Measurements from ENCODE around the gene RNF144B. TPM values are rescaled to one million over a fixed set of nuclear protein-coding genes. Genes with fewer than 3 reads are reported as not detected.

Gene RNF144B
- total and polyA plus RNA-seq, 2 of the 8 experiments (the other 6 are each of a cell fraction or from before 2014, with no cell fraction given), result 1.8 to 11.2 TPM

DNA sequence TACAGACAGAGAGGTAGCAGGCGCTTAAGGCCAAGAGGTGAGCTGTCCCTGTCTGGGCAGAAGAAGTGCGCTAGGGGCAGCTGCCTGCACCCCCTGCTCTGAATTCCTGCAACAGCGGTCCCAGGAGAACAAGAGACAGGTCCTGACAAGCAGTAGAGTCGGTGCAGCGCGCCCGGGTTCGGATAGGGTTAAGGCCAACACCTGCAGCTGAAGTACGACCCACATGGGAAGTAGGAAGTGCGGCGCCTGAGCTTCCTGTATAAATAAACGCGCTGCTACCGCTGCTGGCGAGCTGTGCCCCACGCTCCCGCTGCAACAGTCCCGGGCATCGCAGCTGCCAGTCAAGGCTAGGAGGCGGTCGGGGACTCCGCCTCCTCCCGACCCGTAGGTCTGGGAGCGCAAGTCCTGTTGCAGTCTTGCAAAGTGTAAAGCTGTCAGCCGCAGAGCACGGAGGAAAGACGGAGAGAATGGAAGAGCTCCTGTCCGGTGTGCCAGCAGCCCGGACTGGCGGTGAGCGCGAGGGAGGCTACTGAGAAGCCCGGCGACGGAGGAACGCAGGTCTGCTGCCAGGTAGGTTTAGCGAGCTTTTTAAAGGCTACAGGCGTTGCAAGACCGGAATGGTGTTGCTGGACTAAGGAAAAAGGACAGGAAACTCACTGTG is at the start of gene RNF144B (continued):
- TF ChIP-seq, protein P1, sequence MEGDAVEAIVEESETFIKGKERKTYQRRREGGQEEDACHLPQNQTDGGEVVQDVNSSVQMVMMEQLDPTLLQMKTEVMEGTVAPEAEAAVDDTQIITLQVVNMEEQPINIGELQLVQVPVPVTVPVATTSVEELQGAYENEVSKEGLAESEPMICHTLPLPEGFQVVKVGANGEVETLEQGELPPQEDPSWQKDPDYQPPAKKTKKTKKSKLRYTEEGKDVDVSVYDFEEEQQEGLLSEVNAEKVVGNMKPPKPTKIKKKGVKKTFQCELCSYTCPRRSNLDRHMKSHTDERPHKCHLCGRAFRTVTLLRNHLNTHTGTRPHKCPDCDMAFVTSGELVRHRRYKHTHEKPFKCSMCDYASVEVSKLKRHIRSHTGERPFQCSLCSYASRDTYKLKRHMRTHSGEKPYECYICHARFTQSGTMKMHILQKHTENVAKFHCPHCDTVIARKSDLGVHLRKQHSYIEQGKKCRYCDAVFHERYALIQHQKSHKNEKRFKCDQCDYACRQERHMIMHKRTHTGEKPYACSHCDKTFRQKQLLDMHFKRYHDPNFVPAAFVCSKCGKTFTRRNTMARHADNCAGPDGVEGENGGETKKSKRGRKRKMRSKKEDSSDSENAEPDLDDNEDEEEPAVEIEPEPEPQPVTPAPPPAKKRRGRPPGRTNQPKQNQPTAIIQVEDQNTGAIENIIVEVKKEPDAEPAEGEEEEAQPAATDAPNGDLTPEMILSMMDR (IDR thresholded peaks at IDR 0.05; ENCODE audit: control extremely low read depth in 1 of 3, insufficient read depth in 1 of 3, low read depth in 1 of 3, low read length in 3 of 3), result no peak
- TF ChIP-seq CBX5 (IDR thresholded peaks at IDR 0.05; ENCODE audit: low read depth, low read length) (no peak), EZH2 (IDR thresholded peaks at IDR 0.05; ENCODE audit: low read depth, low read length, severe bottlenecking) (no peak), PHF8 (conservative IDR thresholded peaks at IDR 0.05; ENCODE audit: low read depth, low read length) (no peak), SIRT6 (IDR thresholded peaks at IDR 0.05; ENCODE audit: low read length) (no peak), GTF2F1 (IDR thresholded peaks at IDR 0.05; ENCODE audit: borderline replicate concordance, low read depth, low read length) (no peak), SIN3A (conservative IDR thresholded peaks at IDR 0.05 in 1 of 2, IDR thresholded peaks at IDR 0.05 in 1 of 2; ENCODE audit: low read depth in 1 of 2, low read length in 2 of 2) (peak; percentile 68 to 73; a peak in 3 of 4 replicates), POLR2AphosphoS5 (IDR thresholded peaks at IDR 0.05; ENCODE audit: low read depth, low read length) (peak; percentile 58), SUZ12 (IDR thresholded peaks at IDR 0.05; ENCODE audit: low read length) (no peak), TEAD4 (IDR thresholded peaks at IDR 0.05; ENCODE audit: low read depth, low read length) (0 out of 2 replicates have a peak, but pooled peaks have one; percentile 37), CHD1 (IDR thresholded peaks at IDR 0.05; ENCODE audit: low read depth, low read length) (no peak), NRF1 (IDR thresholded peaks at IDR 0.05; ENCODE audit: low read depth, low read length) (no peak), TAF1 (IDR thresholded peaks at IDR 0.05; ENCODE audit: low read depth, low read length) (peak; percentile 84), CREB1 (IDR thresholded peaks at IDR 0.05) (peak; percentile 9; the same call in 1 of the 2 replicates), GABPA (IDR thresholded peaks at IDR 0.05; ENCODE audit: borderline replicate concordance, insufficient read depth, low read length) (no peak), ASH2L (IDR thresholded peaks at IDR 0.05; ENCODE audit: low read length) (peak; percentile 69), HDAC2 (IDR thresholded peaks at IDR 0.05; ENCODE audit: borderline replicate concordance in 1 of 2, low read depth in 2 of 2, low read length in 2 of 2) (peak; percentile 18 to 69; a peak in 1 of 4 replicates), EP300 (IDR thresholded peaks at IDR 0.05; ENCODE audit: borderline replicate concordance in 1 of 2, low read depth in 2 of 2, low read length in 2 of 2) (no peak), SIX5 (IDR thresholded peaks at IDR 0.05; ENCODE audit: low read depth, low read length) (no peak), MAFK (IDR thresholded peaks at IDR 0.05; ENCODE audit: low read depth, low read length) (no peak)
- TF ChIP-seq, protein P2, sequence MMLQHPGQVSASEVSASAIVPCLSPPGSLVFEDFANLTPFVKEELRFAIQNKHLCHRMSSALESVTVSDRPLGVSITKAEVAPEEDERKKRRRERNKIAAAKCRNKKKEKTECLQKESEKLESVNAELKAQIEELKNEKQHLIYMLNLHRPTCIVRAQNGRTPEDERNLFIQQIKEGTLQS (IDR thresholded peaks at IDR 0.05; ENCODE audit: insufficient read depth, low read depth, low read length), result no peak

All from H1 (cell line).